GM21737 (cell line): Measurements from ENCODE around the gene HIBCH.
"Not testable (repeated sequence)": the region's sequence is repeated elsewhere in the genome, so short reads cannot be mapped to it uniquely, and the experiment has no call there.

Source experiments
- ATAC-seq: cut with Tn5 transposase; IDR thresholded peaks from one replicate; pipeline ENCODE4 v1.9.1; 2021; ENCODE audit warnings: mild to moderate bottlenecking, moderate library complexity; ENCODE audit not compliant: unreplicated experiment

The HIBCH gene

DNA sequence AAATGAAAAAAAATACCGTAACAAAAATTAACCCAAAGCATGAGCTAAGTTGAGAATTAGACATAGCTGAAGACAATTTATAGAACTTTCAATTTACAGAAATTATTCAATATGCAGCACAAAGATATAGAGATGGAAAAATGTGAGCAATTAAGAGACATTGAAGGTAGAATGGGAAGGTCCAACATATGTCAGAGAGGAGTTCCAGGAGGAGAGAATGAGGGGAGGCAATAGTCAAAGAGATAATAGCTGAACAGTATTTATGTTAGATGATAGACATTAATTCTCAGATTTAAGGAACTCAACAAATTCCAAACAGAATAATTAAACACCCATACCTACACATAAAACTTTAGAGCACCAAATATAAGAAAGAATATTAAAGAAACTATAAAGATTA, 154.1 kb downstream of the HIBCH start:
- no peak for ATAC-seq

- no peak for ATAC-seq
Measured at GRCh38 chr2:190162851-190163250, 156.8 kb downstream of the HIBCH start.

DNA sequence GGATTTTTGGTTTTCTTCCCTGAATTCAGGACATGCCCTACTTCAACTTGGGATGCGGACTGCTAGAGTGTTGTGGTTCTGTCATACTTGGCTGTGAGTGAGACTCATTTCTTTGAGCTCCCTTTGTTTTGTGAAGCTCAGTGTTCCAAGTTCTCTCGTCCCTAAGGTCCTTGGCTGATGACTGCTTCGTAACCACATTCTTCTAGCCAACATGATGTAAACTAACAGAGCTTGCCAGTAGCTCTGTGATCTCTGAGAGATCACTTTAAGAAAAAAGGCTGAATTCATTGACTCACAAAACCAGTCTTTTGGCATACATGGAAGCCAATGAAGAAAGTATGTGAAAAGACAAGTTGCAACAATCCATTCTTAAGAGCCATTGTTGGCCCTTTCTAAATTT, 160.2 kb downstream of the HIBCH start:
- ATAC-seq = no peak

GRCh38 chr2:190158798-190159434, 160.7 kb downstream of the HIBCH start:
- no peak for ATAC-seq

- not testable (repeated sequence) for ATAC-seq
Measured at GRCh38 chr2:190157613-190158528, 161.8 kb downstream of the HIBCH start.

- ATAC-seq = no peak
Measured at GRCh38 chr2:190156530-190157212, 163.0 kb downstream of the HIBCH start.
